Osteoblast (primary cell): ENCODE results near the gene PLAAT5. TPM values are rescaled to one million over a fixed set of nuclear protein-coding genes. Genes with fewer than 3 reads are reported as not detected.

Source experiments
- DNase-seq: peaks from one replicate; pipeline ENCODE4 v3.0.0; 2011; ENCODE audit warnings: low spot score, mixed read lengths; ENCODE audit not compliant: insufficient read length; ENCODE audit errors: missing footprints
- H2AFZ ChIP-seq: 2 replicates; pipeline ENCODE4 v1.6.0; 2011; ENCODE audit warnings: mild to moderate bottlenecking, low read length
- H3K27ac ChIP-seq: 2 replicates; pipeline ENCODE4 v1.5.1; 2011; ENCODE audit warnings: mild to moderate bottlenecking, low read depth, low read length, moderate library complexity
- H3K27me3 ChIP-seq: 2 replicates; pipeline ENCODE4 v1.6.0; 2012; ENCODE audit warnings: mild to moderate bottlenecking, control low read depth, inconsistent platforms, low read length, moderate library complexity; ENCODE audit not compliant: insufficient read depth
- H3K36me3 ChIP-seq: 2 replicates; pipeline ENCODE4 v1.5.1; 2011; ENCODE audit warnings: mild to moderate bottlenecking, low read length, control low read depth, moderate library complexity; ENCODE audit not compliant: insufficient read depth
- H3K4me1 ChIP-seq: 2 replicates; pipeline ENCODE4 v1.5.1; 2011; ENCODE audit warnings: mild to moderate bottlenecking, low read length, control low read depth, moderate library complexity; ENCODE audit not compliant: insufficient read depth
- H3K4me2 ChIP-seq: 2 replicates; pipeline ENCODE4 v1.6.0; 2011; ENCODE audit warnings: mild to moderate bottlenecking, low read length; ENCODE audit not compliant: insufficient read depth
- H3K4me3 ChIP-seq: fragments of 200-600 bp; sonication (generic); 3 replicates; pipeline ENCODE4 v1.5.1; 2012; ENCODE audit warnings: mild to moderate bottlenecking, low read length, inconsistent platforms; ENCODE audit not compliant: insufficient read depth
- H3K79me2 ChIP-seq: 2 replicates; pipeline ENCODE4 v1.6.0; 2012; ENCODE audit warnings: mild to moderate bottlenecking, low read length, control low read depth, inconsistent platforms; ENCODE audit not compliant: insufficient read depth
- H3K9me3 ChIP-seq: 2 replicates; pipeline ENCODE4 v1.5.1; 2011; ENCODE audit warnings: low read depth, low read length, control low read depth
- H4K20me1 ChIP-seq: 2 replicates; pipeline ENCODE4 v1.6.0; 2012; ENCODE audit warnings: mild to moderate bottlenecking, low read length, control low read depth; ENCODE audit not compliant: insufficient read depth
- total RNA-seq: library from RNA; depleted of rRNA; stranded (reverse); fragments of >200 nt; gene quantifications from 2 replicates; pipeline ENCODE4 v1.2.3, GENCODE V29; 2012
- TF ChIP-seq, protein P1 (sequence below): IDR thresholded peaks from 2 replicates; pipeline ENCODE4 v1.5.1; 2011; ENCODE audit warnings: mild to moderate bottlenecking, low read depth, low read length, moderate library complexity; ENCODE audit errors: extremely low read depth

The PLAAT5 gene
- total RNA-seq, 1 donor: not detected

DNA sequence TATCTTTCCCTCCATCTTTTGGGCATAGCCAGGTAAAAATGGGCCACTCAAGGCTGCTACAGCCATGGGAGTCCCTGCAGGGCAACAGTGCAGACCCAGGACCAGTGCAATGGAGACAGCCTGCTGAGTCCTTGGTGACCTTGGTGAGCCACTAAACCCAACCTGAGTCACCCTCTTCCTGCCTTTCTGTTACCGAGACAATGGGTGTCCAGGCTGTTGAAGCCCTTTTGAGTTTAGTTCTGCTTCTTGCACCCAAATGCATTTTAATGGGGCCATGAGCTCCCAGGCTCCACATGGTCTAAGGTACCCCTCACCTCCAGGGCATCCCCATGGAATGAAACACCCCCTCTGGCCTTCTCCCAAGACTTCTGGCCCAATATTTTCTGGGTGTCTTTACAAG lies 44.8 kb upstream of the PLAAT5 start:
- H3K9me3 ChIP-seq: no peaks in the 10 kb centered on the region
- TF ChIP-seq, protein P1, sequence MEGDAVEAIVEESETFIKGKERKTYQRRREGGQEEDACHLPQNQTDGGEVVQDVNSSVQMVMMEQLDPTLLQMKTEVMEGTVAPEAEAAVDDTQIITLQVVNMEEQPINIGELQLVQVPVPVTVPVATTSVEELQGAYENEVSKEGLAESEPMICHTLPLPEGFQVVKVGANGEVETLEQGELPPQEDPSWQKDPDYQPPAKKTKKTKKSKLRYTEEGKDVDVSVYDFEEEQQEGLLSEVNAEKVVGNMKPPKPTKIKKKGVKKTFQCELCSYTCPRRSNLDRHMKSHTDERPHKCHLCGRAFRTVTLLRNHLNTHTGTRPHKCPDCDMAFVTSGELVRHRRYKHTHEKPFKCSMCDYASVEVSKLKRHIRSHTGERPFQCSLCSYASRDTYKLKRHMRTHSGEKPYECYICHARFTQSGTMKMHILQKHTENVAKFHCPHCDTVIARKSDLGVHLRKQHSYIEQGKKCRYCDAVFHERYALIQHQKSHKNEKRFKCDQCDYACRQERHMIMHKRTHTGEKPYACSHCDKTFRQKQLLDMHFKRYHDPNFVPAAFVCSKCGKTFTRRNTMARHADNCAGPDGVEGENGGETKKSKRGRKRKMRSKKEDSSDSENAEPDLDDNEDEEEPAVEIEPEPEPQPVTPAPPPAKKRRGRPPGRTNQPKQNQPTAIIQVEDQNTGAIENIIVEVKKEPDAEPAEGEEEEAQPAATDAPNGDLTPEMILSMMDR: no peak
- H3K4me1 ChIP-seq: peaks cover 18% of the 10 kb centered on the region
- no peaks in the 10 kb centered on the region for H3K36me3 ChIP-seq
- no peak overlapping the region for H2AFZ ChIP-seq
- no peak overlapping the region for H3K4me3 ChIP-seq
- no peak overlapping the region for H3K27ac ChIP-seq
- DNase-seq: no peak
- H4K20me1 ChIP-seq: no peaks in the 10 kb centered on the region
- no peaks in the 10 kb centered on the region for H3K27me3 ChIP-seq
- H3K79me2 ChIP-seq: no peaks in the 10 kb centered on the region
- H3K4me2 ChIP-seq: no peak overlapping the region

DNA sequence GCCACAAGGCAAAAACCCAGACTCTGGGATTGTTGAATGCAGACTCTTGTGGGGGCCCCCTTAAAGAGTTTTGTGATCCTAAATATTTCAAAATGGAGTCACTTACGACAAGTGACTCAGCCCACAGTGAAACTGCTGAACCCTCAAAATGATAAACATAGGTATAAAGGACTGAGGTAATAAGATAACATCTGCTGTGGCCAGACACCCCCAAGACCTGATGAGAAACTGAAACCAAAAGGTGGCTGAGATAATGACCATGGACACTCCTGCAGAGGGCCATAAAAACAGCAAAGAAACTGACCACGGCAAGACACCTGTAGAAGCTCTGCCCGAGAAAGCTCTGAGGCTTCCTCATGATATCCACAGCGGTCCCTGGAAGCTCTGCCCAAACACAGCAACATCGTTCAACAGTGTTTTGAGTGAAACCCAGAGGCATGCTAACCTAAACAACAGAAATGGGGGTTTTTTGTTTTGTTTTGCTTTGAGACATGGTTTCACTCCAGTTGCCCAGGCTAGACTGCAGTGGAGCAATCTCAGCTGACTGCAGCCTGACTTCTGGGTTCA lies 44.0 kb upstream of the PLAAT5 start:
- TF ChIP-seq, protein P1: no peak
- no peak for DNase-seq
- H3K4me1 ChIP-seq: peaks cover 18% of the 10 kb centered on the region
- no peaks in the 10 kb centered on the region for H3K79me2 ChIP-seq
- H2AFZ ChIP-seq: peak overlapping the region; percentile 85
- H3K4me2 ChIP-seq: no peak overlapping the region
- no peak overlapping the region for H3K27ac ChIP-seq
- no peaks in the 10 kb centered on the region for H4K20me1 ChIP-seq
- H3K4me3 ChIP-seq: no peak overlapping the region
- H3K36me3 ChIP-seq: no peaks in the 10 kb centered on the region
- H3K27me3 ChIP-seq: no peaks in the 10 kb centered on the region
- H3K9me3 ChIP-seq: no peaks in the 10 kb centered on the region

DNA sequence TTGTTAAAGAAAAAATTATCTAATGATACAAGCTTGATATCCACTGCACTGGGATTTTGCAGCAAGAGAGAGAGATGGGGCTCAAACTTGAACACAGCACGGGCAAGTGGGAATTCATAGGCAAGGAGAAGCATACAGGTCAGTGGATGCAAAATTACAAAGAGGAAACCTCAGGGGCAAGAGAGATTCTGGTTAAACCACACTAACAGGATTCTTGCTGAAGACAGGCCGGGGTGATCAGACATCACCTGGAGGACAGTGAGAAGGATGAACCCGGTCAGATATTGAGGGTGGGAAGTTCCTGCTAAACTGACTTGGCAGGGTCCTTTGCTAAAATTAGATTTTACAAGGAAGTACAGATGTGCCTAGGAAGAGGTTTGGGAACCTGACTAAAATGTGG lies 43.1 kb upstream of the PLAAT5 start:
- H4K20me1 ChIP-seq: no peaks in the 10 kb centered on the region
- no peak overlapping the region for H3K4me2 ChIP-seq
- H3K27me3 ChIP-seq: no peaks in the 10 kb centered on the region
- DNase-seq: no peak
- H3K4me1 ChIP-seq: peaks cover 18% of the 10 kb centered on the region
- no peak overlapping the region for H3K27ac ChIP-seq
- H3K36me3 ChIP-seq: no peaks in the 10 kb centered on the region
- no peaks in the 10 kb centered on the region for H3K79me2 ChIP-seq
- no peaks in the 10 kb centered on the region for H3K9me3 ChIP-seq
- no peak overlapping the region for H3K4me3 ChIP-seq
- no peak overlapping the region for H2AFZ ChIP-seq
- TF ChIP-seq, protein P1: no peak

DNA sequence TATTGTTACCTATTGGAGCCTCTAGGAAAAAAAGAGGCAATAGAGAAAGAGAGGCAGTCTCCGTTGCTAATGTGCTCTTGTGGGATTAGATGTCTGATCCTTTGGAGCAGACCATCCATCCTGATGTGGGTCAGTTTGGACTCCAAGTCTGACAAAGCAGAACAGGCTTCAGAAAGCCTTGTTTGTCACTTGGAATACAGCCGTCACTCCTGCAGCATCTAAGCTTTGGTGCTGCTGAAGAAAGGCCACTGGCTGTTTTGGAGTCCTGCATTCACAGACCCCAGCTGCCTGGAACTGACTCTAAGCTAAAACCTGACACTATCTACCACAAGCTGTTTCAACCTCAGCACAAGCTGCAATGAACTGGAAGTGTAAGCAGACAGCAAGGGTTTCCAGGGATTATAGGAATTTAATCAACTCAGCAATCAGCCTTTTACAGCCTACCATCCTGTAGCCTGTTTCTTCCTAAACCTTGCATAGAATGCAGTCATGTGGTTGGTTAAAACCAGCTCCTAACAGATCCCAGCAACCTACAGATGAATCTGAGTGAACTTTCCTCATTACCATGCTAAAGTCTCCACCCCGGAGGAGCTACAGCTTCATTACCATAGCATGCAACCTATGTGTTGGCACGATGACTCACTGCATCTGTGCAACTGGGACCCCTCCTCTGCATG lies 42.0 kb upstream of the PLAAT5 start:
- Histone ChIP-seq H3K4me2 (no peak overlapping the region), H3K4me1 (peaks cover 18% of the 10 kb centered on the region), H3K27ac (no peak overlapping the region), H2AFZ (peak overlapping the region; percentile 14), H3K27me3 (no peaks in the 10 kb centered on the region), H4K20me1 (no peaks in the 10 kb centered on the region), H3K79me2 (no peaks in the 10 kb centered on the region), H3K36me3 (no peaks in the 10 kb centered on the region), H3K9me3 (no peaks in the 10 kb centered on the region), H3K4me3 (no peak overlapping the region)
- DNase-seq: no peak
- TF ChIP-seq, protein P1: no peak
